Measurements from ENCODE around the gene HES6.

HES6 gene

GRCh38 chr2:238190445-238190844 lies 49.4 kb downstream of the HES6 start:
- Histone ChIP-seq H3K4me1 (ENCODE audit: low read length) (no peaks in the 10 kb centered on the region), H3K36me3 (replicated peaks; ENCODE audit: insufficient read depth, low read length) (peaks cover 8% of the 10 kb centered on the region; the same call in 1 of the 2 replicates), H3K9ac (ENCODE audit: low read length) (no peak overlapping the region), H3K27ac (ENCODE audit: low read length) (no peak overlapping the region), H4K20me1 (ENCODE audit: insufficient read depth, low read length) (no peaks in the 10 kb centered on the region), H2AFZ (ENCODE audit: low read length) (no peak overlapping the region), H3K4me2 (ENCODE audit: low read depth, low read length) (no peak overlapping the region), H3K79me2 (ENCODE audit: low read length) (peaks cover 25% of the 10 kb centered on the region), H3F3A (ENCODE audit: insufficient read depth, low read length) (no peaks in the 10 kb centered on the region), H3K9me2 (replicated peaks; ENCODE audit: insufficient read depth, low read length) (no peaks in the 10 kb centered on the region), H3K27me3 (replicated peaks; ENCODE audit: insufficient read depth, low read length) (no peaks in the 10 kb centered on the region), H3K4me3 (ENCODE audit: low read length) (no peak overlapping the region), H3K9me3 (replicated peaks; ENCODE audit: insufficient read depth, low read length) (no peaks in the 10 kb centered on the region)
- TF ChIP-seq EZH2 (optimal IDR thresholded peaks at IDR 0.05; ENCODE audit: low read depth, low read length): no peak
- TF ChIP-seq CTCF (IDR thresholded peaks at IDR 0.05; ENCODE audit: low read length): no peak
- no peak for TF ChIP-seq EZH2phosphoT487 (IDR thresholded peaks at IDR 0.05; ENCODE audit: low read length)
- DNase-seq: no peak

All from MM.1S (cell line).